ENCODE results near the gene RANBP3. TPM values are rescaled to one million over a fixed set of nuclear protein-coding genes. Genes with fewer than 3 reads are reported as not detected.
"Not testable (repeated sequence)": the region's sequence is repeated elsewhere in the genome, so short reads cannot be mapped to it uniquely, and the experiment has no call there.

The RANBP3 gene
- total RNA-seq, 1 donor from 2014 or later: 76.1 TPM

DNA sequence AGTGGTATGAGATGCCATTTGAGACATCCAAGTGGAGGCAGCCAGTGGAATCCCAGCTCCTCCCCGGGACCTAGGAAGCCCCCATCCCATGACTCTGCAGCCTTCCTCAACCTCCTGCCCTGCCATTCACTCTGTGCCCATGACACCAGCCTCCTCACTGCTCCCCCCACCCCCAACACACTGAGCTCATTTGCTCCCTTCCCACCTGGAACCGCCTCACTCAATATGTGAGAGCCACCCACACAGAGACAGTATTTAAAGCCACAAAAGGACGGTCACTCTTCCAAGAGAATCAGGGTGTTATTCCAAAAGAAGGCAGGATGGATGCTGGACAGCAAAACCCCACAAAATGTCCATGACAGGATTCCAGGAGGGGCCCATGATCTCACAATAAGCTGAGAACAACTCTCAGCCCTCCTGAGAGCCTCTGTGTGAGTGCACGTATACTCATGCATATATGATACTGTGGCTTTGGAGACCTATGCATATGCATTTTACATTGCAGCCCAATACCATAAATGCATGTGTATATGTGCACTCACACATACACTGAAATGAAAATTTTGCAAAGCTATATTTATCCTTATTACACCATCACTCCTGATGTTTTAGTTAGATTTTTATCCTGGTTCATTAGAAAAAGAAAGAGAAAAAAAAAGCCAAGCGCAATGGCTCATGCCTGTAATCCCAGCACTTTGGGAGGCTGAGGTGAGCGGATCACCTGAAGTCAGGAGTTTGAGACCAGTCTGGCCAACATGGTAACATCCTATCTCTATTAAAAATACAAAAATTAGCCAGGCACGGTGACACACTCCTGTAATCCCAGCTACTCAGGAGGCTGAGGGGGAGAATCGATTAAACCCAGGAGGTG, 10.8 kb upstream of the RANBP3 start:
- Histone ChIP-seq H3K4me3 (ENCODE audit: low read depth, low read length) (no peak overlapping the region), H3K27me3 (ENCODE audit: control insufficient read depth, insufficient read depth, low read length) (no peaks in the 10 kb centered on the region), H3K36me3 (ENCODE audit: control insufficient read depth, insufficient read depth, low read length) (no peaks in the 10 kb centered on the region)
- TF ChIP-seq, protein P1, sequence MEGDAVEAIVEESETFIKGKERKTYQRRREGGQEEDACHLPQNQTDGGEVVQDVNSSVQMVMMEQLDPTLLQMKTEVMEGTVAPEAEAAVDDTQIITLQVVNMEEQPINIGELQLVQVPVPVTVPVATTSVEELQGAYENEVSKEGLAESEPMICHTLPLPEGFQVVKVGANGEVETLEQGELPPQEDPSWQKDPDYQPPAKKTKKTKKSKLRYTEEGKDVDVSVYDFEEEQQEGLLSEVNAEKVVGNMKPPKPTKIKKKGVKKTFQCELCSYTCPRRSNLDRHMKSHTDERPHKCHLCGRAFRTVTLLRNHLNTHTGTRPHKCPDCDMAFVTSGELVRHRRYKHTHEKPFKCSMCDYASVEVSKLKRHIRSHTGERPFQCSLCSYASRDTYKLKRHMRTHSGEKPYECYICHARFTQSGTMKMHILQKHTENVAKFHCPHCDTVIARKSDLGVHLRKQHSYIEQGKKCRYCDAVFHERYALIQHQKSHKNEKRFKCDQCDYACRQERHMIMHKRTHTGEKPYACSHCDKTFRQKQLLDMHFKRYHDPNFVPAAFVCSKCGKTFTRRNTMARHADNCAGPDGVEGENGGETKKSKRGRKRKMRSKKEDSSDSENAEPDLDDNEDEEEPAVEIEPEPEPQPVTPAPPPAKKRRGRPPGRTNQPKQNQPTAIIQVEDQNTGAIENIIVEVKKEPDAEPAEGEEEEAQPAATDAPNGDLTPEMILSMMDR (IDR thresholded peaks at IDR 0.05; ENCODE audit: insufficient read depth, low read length, poor library complexity, severe bottlenecking): no peak
- no peak for DNase-seq (ENCODE audit: low read depth)

DNA sequence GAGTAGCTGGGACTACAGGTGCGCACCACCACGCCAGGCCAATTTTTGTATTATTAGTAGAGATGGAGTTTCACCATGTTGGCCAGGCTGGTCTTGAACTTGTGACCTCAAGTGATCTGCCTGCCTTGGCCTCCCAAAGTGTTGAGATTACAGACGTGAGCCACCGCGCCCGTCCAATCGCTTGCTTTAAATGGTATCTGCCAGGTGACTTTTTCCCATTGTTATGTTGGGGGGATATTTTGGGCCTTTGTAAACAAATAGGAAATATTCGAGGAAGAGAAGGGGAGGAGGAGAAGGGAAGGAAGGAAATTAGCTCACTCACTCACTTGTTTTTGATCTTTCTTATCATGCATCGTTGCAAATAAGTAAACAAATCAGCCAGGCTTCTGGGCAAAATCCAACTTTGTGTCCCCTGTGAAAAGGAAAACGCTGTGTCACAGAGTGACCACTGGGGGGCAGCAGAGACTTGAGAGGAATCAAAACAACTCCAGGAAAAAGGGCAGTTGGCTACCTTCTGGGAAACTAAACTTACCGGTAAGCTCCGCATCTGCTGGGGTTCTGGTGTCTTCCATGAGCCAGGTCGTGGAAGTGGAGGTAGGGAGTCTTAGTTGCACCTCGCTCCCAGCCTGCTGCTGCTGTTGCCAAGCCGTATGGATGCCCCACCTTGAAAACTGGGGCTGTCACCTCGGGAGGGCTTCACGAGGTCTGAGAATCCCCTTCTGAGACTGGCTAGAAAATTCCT, 9.3 kb upstream of the RANBP3 start:
- no peak overlapping the region for H3K4me3 ChIP-seq (ENCODE audit: low read depth, low read length)
- no peaks in the 10 kb centered on the region for H3K36me3 ChIP-seq (ENCODE audit: control insufficient read depth, insufficient read depth, low read length)
- no peaks in the 10 kb centered on the region for H3K27me3 ChIP-seq (ENCODE audit: control insufficient read depth, insufficient read depth, low read length)
- TF ChIP-seq, protein P1 (IDR thresholded peaks at IDR 0.05; ENCODE audit: insufficient read depth, low read length, poor library complexity, severe bottlenecking): peak; percentile 89
- peak; percentile 41 for DNase-seq (ENCODE audit: low read depth)

DNA sequence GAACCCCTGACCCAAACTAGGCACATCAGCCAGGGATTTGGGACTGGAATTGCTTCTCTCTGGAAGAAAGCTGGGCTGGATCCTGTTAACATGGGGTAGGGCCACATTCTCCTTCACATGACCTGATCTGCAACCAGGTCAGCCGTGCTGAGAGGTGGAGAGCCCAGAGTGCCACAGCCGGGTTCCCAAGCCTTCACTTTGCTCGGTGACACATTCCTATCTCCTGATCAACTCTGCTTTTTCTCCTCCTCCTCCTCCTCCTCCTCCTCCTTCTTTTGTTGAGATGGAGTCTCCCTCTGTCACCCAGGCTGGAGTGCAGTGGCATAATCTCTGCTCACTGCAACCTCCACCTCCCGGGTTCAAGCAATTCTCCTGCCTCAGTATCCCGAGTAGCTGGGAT, 7.9 kb upstream of the RANBP3 start:
- not testable (repeated sequence) for H3K36me3 ChIP-seq (ENCODE audit: control insufficient read depth, insufficient read depth, low read length); H3K4me3 ChIP-seq (ENCODE audit: low read depth, low read length); H3K27me3 ChIP-seq (ENCODE audit: control insufficient read depth, insufficient read depth, low read length); DNase-seq (ENCODE audit: low read depth)

DNA sequence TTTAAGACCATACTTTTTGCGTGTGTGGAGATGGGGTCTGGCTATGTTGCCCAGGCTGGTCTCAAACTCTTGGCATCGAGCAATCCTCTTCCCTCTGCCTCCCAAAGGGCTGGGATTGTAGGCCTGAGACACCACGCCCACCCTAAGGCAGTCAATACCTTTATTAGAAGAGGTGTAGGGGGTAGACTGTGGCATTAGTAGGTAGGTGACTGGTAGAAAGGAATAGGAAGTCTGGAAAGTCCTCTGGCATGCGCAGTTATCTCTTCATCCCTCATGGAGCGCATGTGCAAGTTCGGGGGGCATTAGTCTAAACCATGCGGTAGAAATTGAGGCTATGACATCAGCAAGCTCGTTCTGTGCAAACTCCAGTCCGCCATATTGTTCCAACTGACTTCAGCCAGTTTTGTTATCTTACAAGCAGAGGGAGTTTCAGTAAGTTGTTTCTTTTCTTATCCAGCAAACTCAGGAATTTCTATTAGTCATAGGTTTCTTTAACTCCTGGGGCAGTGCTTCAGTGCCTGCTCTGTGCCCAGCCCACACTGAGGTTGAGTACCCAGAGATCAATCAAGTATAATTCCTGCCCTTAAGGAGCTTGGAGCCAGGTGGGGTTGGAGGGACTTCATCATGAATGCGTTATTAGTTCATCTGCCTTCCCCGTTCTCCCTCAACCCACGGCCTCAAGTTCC, 7.3 kb upstream of the RANBP3 start:
- TF ChIP-seq, protein P1 (IDR thresholded peaks at IDR 0.05; ENCODE audit: insufficient read depth, low read length, poor library complexity, severe bottlenecking): no peak
- no peak overlapping the region for H3K4me3 ChIP-seq (ENCODE audit: low read depth, low read length)
- no peaks in the 10 kb centered on the region for H3K27me3 ChIP-seq (ENCODE audit: control insufficient read depth, insufficient read depth, low read length)
- no peaks in the 10 kb centered on the region for H3K36me3 ChIP-seq (ENCODE audit: control insufficient read depth, insufficient read depth, low read length)
- DNase-seq (ENCODE audit: low read depth): peak; percentile 81

DNA sequence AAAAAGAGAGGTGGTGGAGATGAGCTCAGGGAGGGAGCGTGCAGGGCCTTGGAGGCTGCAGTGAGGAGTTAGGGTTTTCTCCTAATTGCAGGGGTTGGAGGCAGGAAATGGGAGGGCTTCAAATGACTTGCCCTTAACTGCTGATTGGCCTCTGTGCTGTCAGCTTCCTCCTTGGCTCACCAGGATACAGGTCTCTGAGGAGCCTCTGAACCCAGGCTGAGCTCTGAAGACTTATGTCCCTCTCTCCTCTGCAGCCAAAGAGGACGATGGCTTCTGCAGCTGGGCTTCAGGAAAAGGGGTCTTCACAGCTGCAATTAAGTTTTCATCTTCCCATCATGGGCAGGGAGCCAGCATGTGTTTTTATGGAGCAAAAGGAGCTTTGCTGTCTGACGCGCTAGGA, 6.7 kb upstream of the RANBP3 start:
- DNase-seq (ENCODE audit: low read depth): no peak
- TF ChIP-seq, protein P1 (IDR thresholded peaks at IDR 0.05; ENCODE audit: insufficient read depth, low read length, poor library complexity, severe bottlenecking): no peak
- no peaks in the 10 kb centered on the region for H3K27me3 ChIP-seq (ENCODE audit: control insufficient read depth, insufficient read depth, low read length)
- no peak overlapping the region for H3K4me3 ChIP-seq (ENCODE audit: low read depth, low read length)
- H3K36me3 ChIP-seq (ENCODE audit: control insufficient read depth, insufficient read depth, low read length): no peaks in the 10 kb centered on the region

DNA sequence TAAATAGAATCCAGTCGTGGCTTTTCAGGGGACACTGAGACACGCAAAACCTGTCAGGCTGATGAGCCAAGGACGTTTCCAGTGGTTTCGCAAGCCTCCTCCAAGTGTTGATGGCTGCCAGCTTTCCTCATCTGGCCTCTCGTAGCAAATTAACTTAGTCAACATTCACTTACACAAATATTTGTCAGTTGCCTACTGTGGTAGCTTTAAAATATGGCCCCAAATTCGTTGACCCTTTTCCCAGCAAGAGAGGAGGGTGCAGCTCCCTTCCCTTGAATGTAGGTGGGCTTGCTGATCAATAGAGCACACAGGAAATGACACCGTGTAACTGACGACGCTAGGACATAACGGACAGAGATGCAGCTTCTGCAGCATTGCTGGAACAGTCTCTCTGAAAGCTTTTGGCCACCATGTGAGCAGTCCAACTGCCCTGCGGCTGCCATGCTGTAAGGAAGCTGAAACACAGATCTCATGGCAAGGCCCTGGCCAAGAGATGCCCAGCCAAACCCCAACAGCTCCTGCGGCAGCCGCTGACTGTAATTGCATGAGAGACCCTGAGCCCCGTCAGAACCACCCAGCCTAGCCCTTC, 5.5 kb upstream of the RANBP3 start:
- DNase-seq (ENCODE audit: low read depth): no peak
- no peak overlapping the region for H3K4me3 ChIP-seq (ENCODE audit: low read depth, low read length)
- TF ChIP-seq, protein P1 (IDR thresholded peaks at IDR 0.05; ENCODE audit: insufficient read depth, low read length, poor library complexity, severe bottlenecking): no peak
- H3K36me3 ChIP-seq (ENCODE audit: control insufficient read depth, insufficient read depth, low read length): no peaks in the 10 kb centered on the region
- H3K27me3 ChIP-seq (ENCODE audit: control insufficient read depth, insufficient read depth, low read length): no peaks in the 10 kb centered on the region
